ENCODE measurements around the gene OR7C1. TPM values are rescaled to one million over a fixed set of nuclear protein-coding genes. Genes with fewer than 3 reads are reported as not detected.
"Not testable (repeated sequence)": the region's sequence is repeated elsewhere in the genome, so short reads cannot be mapped to it uniquely, and the experiment has no call there.

Gene OR7C1
- total RNA-seq, 1 experiment from 2014 or later = 0.05 TPM

DNA sequence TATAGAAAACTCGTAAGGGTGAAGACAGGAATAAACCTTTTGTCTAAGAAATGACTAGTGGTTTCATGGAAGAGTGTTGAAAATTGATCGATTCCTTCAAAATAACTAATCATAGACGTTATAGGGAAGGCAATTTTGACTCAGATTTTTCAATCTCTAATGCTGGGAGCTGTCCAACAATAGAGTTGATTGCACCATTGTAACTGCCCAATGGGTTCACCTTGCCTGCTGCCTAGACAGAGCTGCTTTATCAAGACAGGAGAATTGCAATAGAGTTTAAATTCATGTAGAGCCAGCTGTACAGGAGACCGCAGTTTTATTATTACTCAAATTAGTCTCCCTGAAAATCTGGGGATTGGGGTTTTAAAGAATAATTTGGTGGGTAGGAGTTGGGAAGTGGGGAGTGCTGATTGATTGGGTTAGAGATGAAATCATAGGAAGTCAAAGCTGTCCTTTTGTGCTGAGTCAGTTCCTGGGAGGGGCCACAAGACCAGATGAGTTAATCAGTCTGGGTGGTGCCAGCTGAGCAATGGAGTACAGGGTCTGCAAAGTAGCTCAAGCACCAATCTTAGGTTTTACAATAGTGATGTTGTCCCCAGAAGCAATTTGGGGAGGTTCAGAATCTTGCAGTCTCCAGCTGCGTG lies 39.8 kb downstream of the OR7C1 start:
- no peak for DNase-seq (ENCODE audit: low read depth, low spot score)
- in situ Hi-C loops (cut with HindIII; ENCODE audit: low pct_unique_long_range_greater_than_20kb, low sequenced_read_pairs) = no loop called here

DNA sequence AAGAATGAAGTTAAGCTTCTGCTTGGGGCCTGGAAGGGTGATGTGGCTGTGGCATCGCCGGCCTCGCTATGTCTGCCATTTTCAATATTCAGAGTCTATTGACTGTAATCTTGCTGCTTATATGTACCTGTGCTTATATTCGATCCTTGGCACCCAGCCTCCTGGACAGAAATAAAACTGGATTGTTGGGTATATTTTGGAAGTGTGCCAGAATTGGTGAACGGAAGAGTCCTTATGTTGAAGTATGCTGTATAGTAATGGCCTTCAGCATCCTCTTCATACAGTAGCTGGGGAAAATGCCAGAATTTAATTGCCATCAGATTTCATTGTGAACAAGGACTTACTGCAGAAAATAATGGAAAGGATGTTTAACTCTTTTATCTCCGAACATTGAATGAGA lies 42.7 kb downstream of the OR7C1 start:
- DNase-seq (ENCODE audit: low read depth, low spot score); in situ Hi-C loops (cut with HindIII; ENCODE audit: low pct_unique_long_range_greater_than_20kb, low sequenced_read_pairs): not testable (repeated sequence)

DNA sequence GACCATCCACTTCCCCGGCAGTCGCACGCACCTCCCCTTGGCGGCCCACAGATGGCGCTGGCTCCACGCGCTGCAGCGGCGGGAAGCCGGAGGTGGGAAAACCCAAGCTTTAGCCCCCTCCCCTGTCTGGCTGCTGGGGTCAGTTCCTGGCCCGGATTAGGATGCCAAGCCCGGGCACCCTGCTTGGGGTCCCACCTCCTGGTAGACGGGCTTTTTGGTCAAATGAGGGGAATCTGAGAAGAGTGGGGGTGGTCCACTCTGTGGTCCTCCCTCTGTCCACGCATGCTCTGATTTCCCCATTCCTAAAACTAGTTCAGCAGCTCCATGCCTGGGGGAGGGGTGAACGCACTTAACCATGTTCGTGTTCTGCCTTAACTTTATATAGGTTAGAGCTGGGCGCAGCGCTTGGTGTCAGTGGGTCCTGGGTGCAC lies 48.5 kb downstream of the OR7C1 start:
- DNase-seq (ENCODE audit: low read depth, low spot score) = peak; percentile 54
- in situ Hi-C loops (cut with HindIII; ENCODE audit: low pct_unique_long_range_greater_than_20kb, low sequenced_read_pairs) = no loop called here

DNA sequence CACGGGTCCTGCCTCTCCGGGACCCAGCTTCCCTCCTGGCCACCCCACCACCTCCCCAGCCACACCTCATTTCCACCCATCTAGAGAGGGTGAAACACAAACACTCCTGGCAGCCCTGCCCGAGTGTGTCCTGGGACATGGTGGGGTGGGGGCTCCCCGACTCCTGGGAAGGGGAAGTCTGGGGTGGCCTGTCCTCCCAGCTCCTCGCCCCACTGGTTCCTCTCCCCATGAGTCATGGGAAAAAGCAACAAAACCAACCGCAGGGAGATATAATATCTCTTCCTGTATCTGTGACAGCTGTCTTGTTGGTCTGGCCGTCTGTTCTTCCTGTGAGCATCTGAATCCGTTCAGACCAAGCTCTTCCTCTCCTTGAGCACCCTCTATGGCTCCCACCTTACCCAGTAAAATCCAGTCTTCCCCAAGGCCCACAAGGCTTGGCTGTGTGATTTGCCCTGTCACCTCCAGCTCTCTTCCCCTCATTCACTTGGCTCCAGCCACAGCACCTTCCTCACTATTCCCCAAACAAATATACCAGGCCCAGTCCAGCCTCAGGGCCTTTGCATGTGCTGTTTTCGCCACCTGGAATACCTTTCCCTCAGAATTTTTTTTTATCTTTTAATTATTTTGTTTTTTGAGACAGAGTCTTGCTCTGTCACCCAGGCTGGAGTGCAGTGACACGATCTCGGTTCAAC lies 49.7 kb downstream of the OR7C1 start:
- DNase-seq (ENCODE audit: low read depth, low spot score); in situ Hi-C loops (cut with HindIII; ENCODE audit: low pct_unique_long_range_greater_than_20kb, low sequenced_read_pairs): not testable (repeated sequence)

DNA sequence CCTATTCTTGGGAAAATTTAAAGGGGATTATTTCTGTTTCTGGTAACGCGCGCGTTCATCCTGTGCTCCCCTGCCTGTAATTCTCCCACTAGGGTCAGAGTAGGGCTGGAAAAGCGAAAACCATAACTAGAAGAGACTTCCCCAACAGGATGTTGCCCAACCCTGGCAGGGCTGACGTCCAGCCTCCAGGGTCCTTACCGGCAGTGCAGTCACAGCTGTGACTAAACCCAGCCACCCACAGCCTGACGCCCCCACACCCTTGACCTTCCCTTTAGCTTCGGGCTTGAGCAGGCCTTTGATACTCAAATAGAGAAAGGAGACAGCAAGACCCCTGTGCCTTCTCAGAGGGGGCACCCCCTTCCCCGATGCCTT lies 50.3 kb downstream of the OR7C1 start:
- DNase-seq (ENCODE audit: low read depth, low spot score); in situ Hi-C loops (cut with HindIII; ENCODE audit: low pct_unique_long_range_greater_than_20kb, low sequenced_read_pairs): not testable (repeated sequence)

DNA sequence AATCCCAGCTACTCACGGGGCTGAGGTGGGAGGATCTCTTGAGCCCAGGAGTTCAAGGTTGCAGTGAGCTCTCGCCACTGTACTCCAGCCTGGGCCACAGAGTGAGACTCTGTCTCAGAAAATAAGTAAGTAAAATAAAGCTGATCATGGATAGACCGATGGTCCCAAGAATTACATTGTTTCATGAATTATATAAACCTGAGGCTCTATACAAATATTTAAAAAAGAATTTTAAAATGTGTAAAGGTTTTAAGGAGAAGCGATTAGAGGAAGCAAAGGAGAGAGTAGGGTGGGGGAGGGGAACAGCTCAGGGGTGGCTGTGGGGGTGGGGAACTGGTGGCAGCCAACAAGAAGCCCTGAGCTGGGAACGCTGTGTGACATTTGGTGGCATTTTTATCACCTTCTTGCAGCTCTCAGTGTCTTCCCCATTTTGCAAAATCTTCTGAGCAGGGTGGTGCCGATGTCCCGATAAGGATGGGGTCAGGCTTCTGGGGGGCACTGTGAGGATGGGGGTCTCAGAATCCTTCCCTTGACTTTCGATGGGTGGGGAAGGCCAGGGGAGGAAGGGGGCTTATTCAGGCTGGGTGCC lies 51.5 kb downstream of the OR7C1 start:
- in situ Hi-C loops (cut with HindIII; ENCODE audit: low pct_unique_long_range_greater_than_20kb, low sequenced_read_pairs); DNase-seq (ENCODE audit: low read depth, low spot score): not testable (repeated sequence)

DNA sequence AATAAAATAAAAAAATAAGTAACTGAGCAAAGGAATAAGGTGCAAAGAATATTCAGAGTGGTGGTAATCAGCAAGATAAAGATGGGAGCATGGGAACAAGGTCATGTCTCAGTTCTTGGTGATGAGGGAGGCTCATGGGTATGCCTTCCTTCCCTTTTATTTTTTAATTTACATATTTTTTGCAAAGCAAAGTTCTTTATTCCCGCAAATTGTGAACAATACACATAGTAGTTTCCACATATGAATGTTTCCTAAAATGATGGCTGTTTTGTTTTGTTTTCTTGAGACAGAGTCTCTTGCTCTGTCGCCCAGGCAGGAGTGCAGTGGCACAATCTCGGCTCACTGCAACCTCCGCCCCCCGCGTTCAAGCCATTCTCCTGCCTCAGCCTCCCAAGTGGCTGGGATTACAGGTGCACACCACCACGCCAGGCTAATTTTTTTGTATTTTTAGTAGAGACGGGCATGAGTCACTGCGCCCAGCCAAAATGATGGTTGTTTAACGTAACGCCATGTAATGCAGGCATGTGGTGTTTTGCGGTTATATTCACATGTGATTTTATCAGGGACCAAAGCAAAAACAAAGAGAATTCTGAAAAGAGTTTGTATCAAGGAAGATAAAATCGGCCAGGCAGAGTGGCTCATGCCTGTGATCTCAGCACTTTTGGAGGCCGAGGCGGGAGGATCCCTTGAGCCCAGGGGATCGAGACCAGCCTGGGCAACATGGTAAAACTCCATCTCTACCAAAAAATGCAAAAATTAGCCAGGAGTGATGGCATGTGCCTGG lies 52.2 kb downstream of the OR7C1 start:
- DNase-seq (ENCODE audit: low read depth, low spot score) = no peak
- in situ Hi-C loops (cut with HindIII; ENCODE audit: low pct_unique_long_range_greater_than_20kb, low sequenced_read_pairs) = no loop called here

DNA sequence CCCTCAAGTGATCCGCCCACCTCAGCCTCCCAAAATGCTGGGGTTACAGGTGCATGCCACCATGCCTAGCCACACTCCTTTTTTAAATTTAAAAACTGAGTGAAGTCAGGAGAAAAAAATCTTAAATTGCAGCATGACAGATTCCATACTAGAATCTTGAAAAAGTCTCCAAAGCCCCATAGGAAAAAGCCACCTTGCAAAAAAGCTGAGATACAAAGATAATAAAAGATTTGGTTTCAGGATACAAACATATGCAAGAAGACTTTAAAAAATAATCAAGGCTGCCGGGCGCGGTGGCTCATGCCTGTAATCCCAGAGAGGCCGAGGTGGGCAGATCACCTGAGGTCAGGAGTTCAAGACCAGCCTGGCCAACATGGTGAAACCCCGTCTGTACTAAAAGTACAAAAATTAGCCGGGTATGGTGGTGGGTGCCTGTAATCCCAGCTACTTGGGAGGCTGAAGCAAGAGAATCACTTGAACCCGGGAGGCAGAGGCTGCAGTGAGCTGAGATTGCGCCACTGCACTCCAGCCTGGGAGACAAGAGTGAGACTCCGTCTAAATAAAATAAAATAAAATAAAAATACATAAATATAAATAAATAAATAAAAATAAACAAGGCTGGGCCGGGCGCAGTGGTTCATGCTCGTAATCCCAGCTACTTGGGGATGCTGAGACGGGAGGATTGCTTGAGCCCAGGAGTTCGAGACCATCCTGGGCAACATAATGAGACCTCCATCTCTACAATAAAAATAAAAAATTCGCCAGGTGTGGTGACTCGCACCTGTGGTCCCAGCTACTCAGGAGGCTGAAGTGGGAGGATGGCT lies 53.1 kb downstream of the OR7C1 start:
- in situ Hi-C loops (cut with HindIII; ENCODE audit: low pct_unique_long_range_greater_than_20kb, low sequenced_read_pairs); DNase-seq (ENCODE audit: low read depth, low spot score): not testable (repeated sequence)

DNA sequence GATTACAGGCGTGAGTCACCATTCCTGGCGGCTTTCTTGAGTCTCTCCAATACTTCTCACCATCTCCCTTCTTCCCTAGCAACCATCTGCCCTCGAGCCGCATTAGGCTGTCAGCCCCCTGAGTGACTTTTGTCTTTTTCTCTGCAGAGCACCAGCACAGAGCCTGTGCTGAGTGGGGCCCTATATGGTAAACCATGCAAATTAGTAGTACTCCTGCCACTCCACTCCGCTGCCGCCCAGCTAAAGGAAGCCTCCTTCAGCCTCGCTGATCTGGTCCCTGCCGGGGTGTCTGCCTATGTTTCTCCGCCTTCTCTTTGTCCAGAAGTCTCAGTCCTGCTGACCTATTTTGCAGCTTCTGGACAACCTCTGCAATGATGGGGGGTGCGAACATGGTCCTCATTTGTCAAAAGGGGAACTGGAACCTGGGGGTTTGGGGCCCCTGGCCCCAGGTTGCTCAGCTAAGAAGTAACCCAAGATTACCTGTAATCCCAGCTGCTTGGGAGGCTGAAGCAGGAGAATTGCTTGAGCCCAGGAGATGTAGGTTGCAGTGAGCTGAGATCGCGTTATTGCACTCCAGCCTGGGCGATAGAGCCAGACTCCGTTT lies 54.3 kb downstream of the OR7C1 start:
- DNase-seq (ENCODE audit: low read depth, low spot score); in situ Hi-C loops (cut with HindIII; ENCODE audit: low pct_unique_long_range_greater_than_20kb, low sequenced_read_pairs): not testable (repeated sequence)

DNA sequence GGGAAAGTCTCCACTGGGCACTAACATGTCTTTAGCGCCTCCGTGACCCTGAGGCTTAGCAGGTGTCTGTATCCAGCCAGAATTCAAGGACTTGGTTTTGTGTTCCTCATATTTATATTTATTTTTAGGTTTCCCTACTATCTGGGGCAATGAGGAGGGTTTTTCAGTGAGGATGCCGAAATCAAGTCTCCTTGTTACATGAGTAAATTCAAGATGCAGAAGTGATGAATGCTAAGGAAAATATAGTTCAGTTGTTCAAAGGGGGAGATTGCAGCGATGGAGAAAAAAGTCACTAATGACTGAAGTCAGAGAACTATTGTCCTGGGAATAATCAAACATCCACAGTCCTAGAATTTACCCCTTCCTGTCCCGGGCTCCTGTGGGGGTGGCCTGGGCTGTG lies 55.8 kb downstream of the OR7C1 start:
- DNase-seq (ENCODE audit: low read depth, low spot score) = no peak
- in situ Hi-C loops (cut with HindIII; ENCODE audit: low pct_unique_long_range_greater_than_20kb, low sequenced_read_pairs) = no loop called here

DNA sequence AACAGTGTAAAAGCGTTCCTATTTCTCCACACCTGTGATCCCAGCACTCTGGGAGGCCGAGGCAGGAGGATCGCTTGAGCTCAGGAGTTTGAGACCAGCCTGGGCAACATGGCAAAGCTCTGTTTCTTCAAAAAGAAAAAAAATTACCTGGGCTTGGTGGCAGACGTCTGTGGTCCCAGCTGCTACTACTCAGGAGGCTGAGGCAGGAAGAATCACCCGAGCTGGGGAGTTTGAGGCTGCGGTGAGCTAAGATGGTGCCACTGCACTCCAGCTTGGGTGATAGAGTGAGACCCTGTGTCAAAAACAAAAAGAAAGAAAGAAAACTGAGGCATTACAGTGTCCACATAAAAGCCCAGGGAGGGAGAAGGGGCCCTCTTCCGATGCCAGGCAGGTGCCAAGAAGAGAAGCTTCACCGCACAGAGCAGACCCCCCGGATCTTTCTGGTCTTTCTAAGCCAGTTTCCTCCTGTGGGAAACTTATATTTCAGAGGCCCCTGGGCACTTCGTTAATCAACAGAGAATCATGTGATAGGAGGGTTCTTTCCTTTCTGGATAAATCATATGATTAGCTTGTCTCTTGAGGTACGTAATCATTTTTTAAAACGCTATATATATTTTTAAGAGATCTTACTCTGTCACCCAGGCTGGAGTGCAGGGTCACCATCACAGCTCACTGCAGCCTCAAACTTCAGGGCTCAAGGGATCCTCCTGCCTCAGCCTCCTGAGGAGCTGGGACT lies 56.7 kb downstream of the OR7C1 start, which contains the start of gene ADGRE2:
ADGRE2 (minus strand) TSS at position 451 of the 736 bp plus-strand sequence. CDS start 1,804 bp downstream, outside the sequence.
- DNase-seq (ENCODE audit: low read depth, low spot score); in situ Hi-C loops (cut with HindIII; ENCODE audit: low pct_unique_long_range_greater_than_20kb, low sequenced_read_pairs): not testable (repeated sequence)

DNA sequence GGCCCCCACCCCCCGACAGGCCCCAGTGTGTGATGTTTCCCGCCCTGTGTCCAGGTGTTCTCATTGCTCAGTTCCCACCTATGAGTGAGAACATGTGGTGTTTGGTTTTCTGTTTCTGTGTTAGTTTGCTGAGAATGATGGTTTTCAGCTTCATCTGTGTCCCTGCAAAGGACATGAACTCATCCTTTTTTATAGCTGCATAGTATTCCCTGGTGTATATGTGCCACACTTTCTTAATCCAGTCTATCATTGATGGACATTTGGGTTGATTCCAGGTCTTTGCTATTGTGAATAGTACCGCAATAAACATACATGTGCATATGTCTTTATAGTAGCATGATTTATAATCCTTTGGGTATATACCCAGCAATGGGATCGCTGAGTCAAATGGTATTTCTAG lies 57.3 kb downstream of the OR7C1 start:
- DNase-seq (ENCODE audit: low read depth, low spot score); in situ Hi-C loops (cut with HindIII; ENCODE audit: low pct_unique_long_range_greater_than_20kb, low sequenced_read_pairs): not testable (repeated sequence)

DNA sequence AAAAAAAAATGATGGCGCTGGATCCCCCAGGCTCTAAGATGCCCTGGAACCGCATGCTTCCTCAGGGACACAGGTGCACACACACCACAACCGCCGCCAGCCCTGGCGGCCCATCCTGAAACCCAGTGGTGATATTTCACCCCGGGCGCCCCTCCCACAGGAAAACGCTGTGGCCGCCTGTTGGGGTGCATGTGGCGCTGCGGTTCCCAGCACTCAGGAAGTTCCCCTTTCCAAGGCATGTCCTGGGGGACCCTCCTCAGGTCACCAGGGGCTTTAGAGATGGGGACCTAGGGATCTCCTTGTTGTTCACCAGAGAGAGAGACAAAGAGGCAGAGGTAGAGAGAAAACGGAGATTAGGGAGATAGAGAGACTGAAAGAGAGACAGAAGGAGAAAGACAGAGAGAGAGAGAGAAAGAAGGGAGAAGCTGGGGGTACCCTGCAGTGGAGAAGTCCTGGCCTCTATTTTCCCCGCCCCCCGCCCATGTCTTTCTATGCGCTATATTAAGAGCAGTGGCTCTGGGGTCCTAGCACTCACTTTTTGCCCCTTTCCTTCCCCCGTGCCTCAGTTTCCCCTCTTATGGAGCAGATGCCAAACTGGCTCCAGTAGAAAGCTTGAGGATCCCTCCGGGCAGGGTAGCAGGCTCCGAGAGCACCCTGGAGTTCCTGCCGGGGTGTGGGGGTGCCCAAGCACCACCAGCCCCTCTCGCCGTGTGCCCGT lies 59.0 kb downstream of the OR7C1 start:
- no peak for DNase-seq (ENCODE audit: low read depth, low spot score)
- in situ Hi-C loops (cut with HindIII; ENCODE audit: low pct_unique_long_range_greater_than_20kb, low sequenced_read_pairs) = no loop called here

DNA sequence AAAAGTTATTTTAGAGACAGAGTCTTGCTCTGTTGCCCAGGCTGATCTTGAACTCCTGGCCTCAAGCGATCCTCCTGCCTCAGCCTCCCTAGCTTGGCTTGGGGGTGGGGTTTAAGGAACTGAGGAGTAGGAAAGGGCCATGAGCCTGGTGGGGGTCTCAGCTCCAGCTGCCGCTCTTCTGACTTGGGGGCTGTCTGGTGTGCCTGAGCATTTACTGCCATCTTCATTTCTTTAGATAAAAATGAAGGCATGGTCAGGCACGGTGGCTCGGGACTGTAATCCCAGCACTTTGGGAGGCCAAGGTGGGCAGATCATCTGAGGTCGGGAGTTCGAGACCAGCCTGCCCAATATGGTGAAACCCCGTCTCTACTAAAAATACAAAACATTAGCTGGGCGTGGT lies 59.7 kb downstream of the OR7C1 start:
- in situ Hi-C loops (cut with HindIII; ENCODE audit: low pct_unique_long_range_greater_than_20kb, low sequenced_read_pairs); DNase-seq (ENCODE audit: low read depth, low spot score): not testable (repeated sequence)

DNA sequence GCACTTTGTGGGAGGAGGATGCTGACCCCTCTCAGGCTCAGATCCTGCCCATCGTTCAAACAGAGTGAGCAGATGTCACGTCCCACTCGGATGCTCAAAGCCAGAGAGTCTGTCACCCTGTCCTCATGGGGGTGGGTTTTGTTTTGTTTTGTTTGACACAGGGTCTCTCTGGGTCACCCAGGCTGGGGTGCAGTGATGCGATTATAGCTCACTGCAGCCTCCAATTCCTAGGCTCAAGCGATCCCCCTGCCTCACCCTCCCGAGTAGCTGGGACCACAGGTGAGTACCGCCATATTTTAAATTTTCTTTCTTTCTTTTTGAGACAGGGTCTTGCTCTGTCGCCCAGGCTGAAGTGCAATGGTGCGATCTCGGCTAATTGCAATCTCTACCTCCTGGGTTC lies 60.6 kb downstream of the OR7C1 start:
- DNase-seq (ENCODE audit: low read depth, low spot score) = no peak
- in situ Hi-C loops (cut with HindIII; ENCODE audit: low pct_unique_long_range_greater_than_20kb, low sequenced_read_pairs) = no loop called here

DNA sequence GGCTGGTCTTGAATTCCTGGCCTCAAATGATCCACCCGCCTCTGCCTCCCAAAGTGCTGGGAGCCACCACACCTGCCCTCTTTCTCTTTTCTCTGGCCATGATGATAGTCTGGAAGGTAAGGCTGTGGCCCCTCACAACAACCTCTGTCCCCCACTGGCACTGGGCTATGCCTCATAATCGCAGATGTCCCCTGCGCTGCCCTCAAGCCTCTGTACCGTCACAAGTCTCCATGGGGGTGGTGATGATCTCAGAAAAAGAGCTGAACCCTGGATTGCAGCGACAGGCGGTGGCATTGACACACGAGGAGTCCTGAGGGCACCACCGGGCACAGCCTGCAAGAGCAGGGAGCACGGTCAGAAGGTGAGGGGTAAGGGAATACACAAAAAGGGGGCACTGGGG lies 61.3 kb downstream of the OR7C1 start:
- DNase-seq (ENCODE audit: low read depth, low spot score) = not testable (repeated sequence)

More for the DNA sequence above, 61.3 kb downstream of the OR7C1 start:
- in situ Hi-C loops (cut with HindIII; ENCODE audit: low pct_unique_long_range_greater_than_20kb, low sequenced_read_pairs) = not testable (repeated sequence)
